Measurements from ENCODE around the gene APBA1.
"Not testable (repeated sequence)": the region's sequence is repeated elsewhere in the genome, so short reads cannot be mapped to it uniquely, and the experiment has no call there.

- not testable (repeated sequence) for TF ChIP-seq CTCF (IDR thresholded peaks at IDR 0.05); SMC3 (IDR thresholded peaks at IDR 0.05; ENCODE audit: low read depth, low read length); GATA2 (CRISPR knock-in tag; IDR thresholded peaks at IDR 0.05); POLR2AphosphoS5 (IDR thresholded peaks at IDR 0.05; ENCODE audit: low read depth, low read length); SIN3A (IDR thresholded peaks at IDR 0.05; ENCODE audit: borderline replicate concordance, low read depth, low read length); CHD2 (IDR thresholded peaks at IDR 0.05; ENCODE audit: low read length, partially characterized antibody); ZBTB33 (IDR thresholded peaks at IDR 0.05; ENCODE audit: borderline replicate concordance, low read depth); RXRA (IDR thresholded peaks at IDR 0.05; ENCODE audit: borderline replicate concordance, low read depth)
Measured at GRCh38 chr9:69440254-69440955, 231.8 kb downstream of the APBA1 start.
